Muscle of leg (tissue), 11 donors: ENCODE measurements around the gene PCDHGA4. TPM values are rescaled to one million over a fixed set of nuclear protein-coding genes. Genes with fewer than 3 reads are reported as not detected.
A peak's percentile ranks its signal among the peaks of the same experiment; 100 is the strongest.
"Not testable (repeated sequence)": the region's sequence is repeated elsewhere in the genome, so short reads cannot be mapped to it uniquely, and the experiment has no call there.

ENCODE experiments used
- DNase-seq: peaks from one replicate; pipeline ENCODE4 v3.0.0; 2013
- H3K27ac ChIP-seq: one replicate; pipeline ENCODE4 v1.5.1; 2013; ENCODE audit warnings: mild to moderate bottlenecking, low read length, control low read depth
- H3K27me3 ChIP-seq: one replicate; pipeline ENCODE4 v1.6.1; 2013; ENCODE audit warnings: low read length; ENCODE audit not compliant: control insufficient read depth, insufficient read depth
- H3K36me3 ChIP-seq: one replicate; pipeline ENCODE4 v1.6.1; 2013; ENCODE audit warnings: low read length; ENCODE audit not compliant: control insufficient read depth, insufficient read depth
- H3K4me1 ChIP-seq: one replicate; pipeline ENCODE4 v1.6.1; 2013; ENCODE audit warnings: low read length; ENCODE audit not compliant: control insufficient read depth, insufficient read depth
- H3K4me3 ChIP-seq: one replicate; pipeline ENCODE4 v1.5.1; 2013; ENCODE audit warnings: low read length, control low read depth
- H3K9me3 ChIP-seq: replicated peaks from 2 replicates; pipeline ENCODE4 v1.6.1; 2013; ENCODE audit warnings: low read depth, low read length; ENCODE audit not compliant: control insufficient read depth
- WGBS: methylation state at CpG from one replicate; pipeline ENCODE4 v1.1.5; 2013; ENCODE audit warnings: missing lambda C conversion rate; ENCODE audit not compliant: insufficient coverage; 5-methylcytosine and 5-hydroxymethylcytosine counted together
- polyA plus RNA-seq, 8 donors: library from polyadenylated mRNA; unstranded; fragments of 120-200 nt; gene quantifications; one replicate each; pipeline versions ENCODE4 v1.2.1 to v1.2.3, GENCODE V29; 2013; ENCODE audit warnings: inconsistent platforms in 1 of 8, low replicate concordance in 1 of 8; ENCODE audit not compliant: insufficient read length in 8 of 8, insufficient read depth in 1 of 8
- total RNA-seq: library from RNA; stranded (reverse); fragments of 120-200 nt; gene quantifications from one replicate; pipeline ENCODE4 v1.2.4, GENCODE V29; 2013

PCDHGA4 gene
- total and polyA plus RNA-seq, 9 donors, result 0.71 to 2.2 (median 1.4) TPM

DNA sequence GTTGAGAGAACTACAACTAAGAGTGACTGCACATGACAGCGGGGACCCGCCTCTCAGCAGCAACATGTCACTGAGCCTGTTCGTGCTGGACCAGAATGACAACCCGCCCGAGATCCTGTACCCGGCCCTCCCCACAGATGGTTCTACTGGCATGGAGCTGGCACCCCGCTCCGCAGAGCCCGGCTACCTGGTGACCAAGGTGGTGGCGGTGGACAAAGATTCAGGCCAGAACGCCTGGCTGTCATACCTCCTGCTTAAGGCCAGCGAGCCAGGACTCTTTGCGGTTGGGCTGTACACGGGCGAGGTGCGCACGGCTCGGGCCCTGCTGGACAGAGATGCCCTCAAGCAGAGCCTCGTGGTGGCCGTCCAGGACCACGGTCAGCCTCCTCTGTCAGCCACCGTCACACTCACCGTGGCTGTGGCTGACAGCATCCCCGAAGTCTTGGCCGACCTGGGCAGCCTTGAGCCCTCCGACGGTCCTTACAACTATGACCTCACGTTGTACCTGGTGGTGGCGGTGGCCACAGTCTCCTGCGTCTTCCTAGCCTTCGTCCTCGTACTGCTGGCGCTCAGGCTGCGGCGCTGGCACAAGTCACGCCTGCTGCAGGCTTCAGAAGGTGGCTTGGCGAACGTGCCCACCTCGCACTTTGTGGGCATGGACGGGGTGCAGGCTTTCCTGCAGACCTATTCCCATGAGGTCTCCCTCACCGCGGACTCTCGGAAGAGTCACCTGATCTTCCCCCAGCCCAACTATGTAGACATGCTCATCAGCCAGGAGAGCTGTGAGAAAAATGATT, 29.8 kb downstream of the PCDHGA4 start:
- peaks cover 7% of the 10 kb centered on the region for H3K27me3 ChIP-seq
- no peak for DNase-seq
- H3K4me3 ChIP-seq, result no peak overlapping the region
- 67% methylated on average over 38 of the region's 43 CpGs for WGBS
- H3K9me3 ChIP-seq, result peaks cover 79% of the 10 kb centered on the region
- H3K4me1 ChIP-seq, result no peaks in the 10 kb centered on the region
- H3K27ac ChIP-seq, result no peak overlapping the region
- H3K36me3 ChIP-seq, result no peaks in the 10 kb centered on the region

DNA sequence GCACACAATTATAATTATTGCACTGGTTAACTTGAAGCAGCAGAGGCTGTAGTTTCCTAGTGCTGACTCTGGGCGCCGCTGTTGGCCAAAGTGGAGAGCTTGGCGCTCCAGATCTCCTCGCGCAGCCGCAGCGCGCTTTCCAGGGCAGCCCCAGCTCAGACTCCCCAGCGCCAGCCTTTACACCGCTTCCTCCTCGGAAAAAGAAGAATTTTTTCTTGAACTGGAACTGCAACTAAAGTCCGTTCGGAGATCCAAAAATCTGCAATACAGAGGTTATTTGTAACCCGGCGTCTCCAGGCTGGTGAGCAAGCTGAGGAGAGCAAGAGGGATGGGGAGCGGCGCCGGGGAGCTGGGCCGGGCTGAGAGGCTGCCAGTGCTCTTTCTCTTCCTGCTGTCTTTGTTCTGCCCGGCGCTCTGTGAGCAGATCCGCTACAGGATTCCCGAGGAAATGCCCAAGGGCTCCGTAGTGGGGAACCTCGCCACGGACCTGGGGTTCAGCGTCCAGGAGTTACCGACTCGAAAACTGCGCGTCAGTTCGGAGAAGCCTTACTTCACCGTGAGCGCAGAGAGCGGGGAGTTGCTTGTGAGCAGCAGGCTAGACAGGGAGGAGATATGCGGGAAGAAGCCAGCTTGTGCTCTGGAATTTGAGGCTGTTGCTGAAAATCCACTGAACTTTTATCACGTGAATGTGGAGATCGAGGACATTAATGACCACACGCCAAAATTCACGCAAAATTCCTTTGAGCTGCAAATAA, 32.9 kb downstream of the PCDHGA4 start, which contains the start of gene PCDHGB4:
TSS of gene PCDHGB4 (plus strand) at position 142 of the 755 bp plus-strand sequence. CDS start at position 329, 187 bp downstream.
- H3K36me3 ChIP-seq, H3K4me1 ChIP-seq, H3K4me3 ChIP-seq, H3K27ac ChIP-seq: not testable (repeated sequence)
- WGBS, result 5% methylated on average over 11 of the region's 40 CpGs
- peak; percentile 10 for DNase-seq
- peaks cover 11% of the 10 kb centered on the region for H3K27me3 ChIP-seq
- peaks cover 83% of the 10 kb centered on the region for H3K9me3 ChIP-seq

DNA sequence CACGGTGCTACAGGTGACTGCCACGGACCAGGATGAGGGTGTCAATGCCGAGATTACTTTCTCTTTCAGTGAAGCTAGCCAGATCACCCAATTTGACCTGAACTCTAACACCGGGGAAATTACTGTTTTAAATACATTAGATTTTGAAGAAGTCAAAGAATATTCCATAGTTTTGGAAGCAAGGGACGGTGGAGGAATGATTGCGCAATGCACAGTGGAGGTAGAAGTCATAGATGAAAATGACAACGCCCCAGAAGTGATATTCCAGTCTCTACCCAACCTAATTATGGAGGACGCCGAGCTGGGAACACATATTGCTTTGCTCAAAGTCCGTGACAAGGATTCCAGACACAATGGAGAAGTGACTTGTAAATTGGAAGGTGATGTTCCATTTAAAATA, 33.8 kb downstream of the PCDHGA4 start:
- Histone ChIP-seq H3K36me3 (no peaks in the 10 kb centered on the region), H3K27me3 (peaks cover 14% of the 10 kb centered on the region), H3K4me1 (no peaks in the 10 kb centered on the region), H3K27ac (no peak overlapping the region), H3K4me3 (no peak overlapping the region), H3K9me3 (peaks cover 83% of the 10 kb centered on the region)
- 80% methylated on average over 3 of the region's 10 CpGs for WGBS
- no peak for DNase-seq

DNA sequence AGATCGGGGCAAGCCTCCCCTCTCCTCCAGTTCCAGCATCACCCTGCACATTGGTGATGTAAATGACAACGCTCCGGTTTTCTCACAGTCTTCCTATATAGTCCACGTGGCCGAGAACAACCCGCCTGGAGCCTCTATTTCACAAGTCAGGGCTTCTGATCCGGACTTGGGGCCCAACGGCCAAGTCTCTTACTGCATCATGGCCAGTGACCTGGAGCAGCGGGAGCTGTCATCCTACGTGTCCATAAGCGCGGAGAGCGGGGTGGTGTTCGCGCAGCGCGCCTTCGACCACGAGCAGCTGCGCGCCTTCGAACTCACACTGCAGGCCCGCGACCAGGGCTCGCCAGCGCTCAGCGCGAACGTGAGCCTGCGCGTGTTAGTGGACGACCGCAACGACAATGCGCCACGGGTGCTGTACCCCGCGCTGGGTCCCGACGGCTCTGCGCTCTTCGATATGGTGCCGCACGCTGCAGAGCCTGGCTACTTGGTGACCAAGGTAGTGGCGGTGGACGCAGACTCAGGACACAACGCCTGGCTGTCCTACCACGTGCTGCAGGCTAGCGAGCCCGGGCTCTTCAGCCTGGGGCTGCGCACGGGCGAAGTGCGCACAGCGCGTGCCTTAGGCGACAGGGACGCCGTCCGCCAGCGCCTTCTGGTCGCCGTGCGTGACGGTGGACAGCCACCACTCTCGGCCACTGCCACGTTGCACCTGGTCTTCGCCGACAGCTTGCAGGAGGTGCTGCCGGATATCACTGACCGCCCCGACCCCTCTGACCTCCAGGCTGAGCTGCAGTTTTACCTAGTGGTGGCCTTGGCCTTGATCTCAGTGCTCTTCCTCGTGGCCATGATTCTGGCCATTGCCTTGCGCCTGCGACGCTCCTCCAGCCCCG, 34.6 kb downstream of the PCDHGA4 start:
- WGBS, result 38% methylated on average over 75 of the region's 77 CpGs
- no peaks in the 10 kb centered on the region for H3K4me1 ChIP-seq
- DNase-seq, result no peak
- H3K27me3 ChIP-seq, result peaks cover 14% of the 10 kb centered on the region
- H3K27ac ChIP-seq, result no peak overlapping the region
- H3K36me3 ChIP-seq, result no peaks in the 10 kb centered on the region
- no peak overlapping the region for H3K4me3 ChIP-seq
- peaks cover 83% of the 10 kb centered on the region for H3K9me3 ChIP-seq

DNA sequence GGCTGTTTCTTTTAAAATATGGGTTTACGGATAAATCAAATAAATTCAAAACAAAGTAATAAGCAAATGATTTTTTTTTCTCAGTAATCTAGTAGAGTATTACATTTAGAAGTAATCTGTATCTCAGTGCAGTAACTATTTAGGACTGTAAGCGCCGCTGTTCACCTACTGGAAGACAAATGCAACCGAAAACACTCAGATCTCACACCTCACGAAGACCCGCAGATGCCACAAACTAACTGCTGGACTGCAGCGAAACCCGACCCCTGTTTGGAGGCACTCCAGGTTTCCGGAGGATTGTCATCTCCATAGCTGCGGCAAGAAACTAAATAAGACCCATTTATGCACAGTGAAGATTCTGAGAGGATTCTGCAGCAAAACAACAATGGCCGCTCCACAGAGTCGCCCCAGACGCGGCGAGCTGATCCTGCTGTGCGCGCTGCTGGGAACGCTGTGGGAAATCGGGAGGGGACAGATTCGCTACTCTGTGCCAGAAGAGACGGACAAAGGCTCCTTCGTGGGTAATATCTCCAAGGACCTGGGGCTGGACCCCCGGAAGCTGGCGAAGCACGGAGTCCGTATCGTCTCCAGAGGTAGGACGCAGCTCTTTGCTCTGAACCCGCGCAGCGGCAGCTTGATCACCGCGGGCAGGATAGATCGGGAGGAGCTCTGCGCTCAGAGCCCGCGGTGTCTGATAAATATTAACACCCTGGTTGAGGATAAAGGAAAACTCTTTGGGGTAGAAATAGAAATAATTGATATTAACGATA, 37.8 kb downstream of the PCDHGA4 start, which contains the start of gene PCDHGA8:
TSS of gene PCDHGA8 (plus strand) at position 205 of the 770 bp plus-strand sequence. CDS start at position 386, 181 bp downstream.
- Histone ChIP-seq H3K27ac (no peak within 1 kb of the TSS), H3K27me3 (peaks cover 14% of the 10 kb centered on the region), H3K4me1 (no peaks in the 10 kb centered on the region), H3K36me3 (no peaks in the 10 kb centered on the region), H3K4me3 (no peak within 1 kb of the TSS), H3K9me3 (peaks cover 75% of the 10 kb centered on the region)
- no peak for DNase-seq
- 22% methylated on average over 31 of the region's 38 CpGs for WGBS

DNA sequence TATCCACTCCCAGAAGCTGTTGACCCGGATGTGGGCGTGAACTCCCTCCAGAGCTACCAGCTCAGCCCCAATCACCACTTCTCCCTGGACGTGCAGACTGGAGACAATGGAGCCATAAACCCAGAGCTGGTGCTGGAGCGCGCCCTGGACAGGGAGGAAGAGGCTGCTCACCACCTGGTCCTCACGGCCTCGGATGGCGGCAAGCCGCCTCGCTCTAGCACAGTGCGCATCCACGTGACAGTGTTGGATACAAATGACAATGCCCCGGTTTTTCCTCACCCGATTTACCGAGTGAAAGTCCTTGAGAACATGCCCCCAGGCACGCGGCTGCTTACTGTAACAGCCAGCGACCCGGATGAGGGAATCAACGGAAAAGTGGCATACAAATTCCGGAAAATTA, 38.4 kb downstream of the PCDHGA4 start:
- Histone ChIP-seq H3K27ac (no peak overlapping the region), H3K9me3 (peaks cover 77% of the 10 kb centered on the region), H3K27me3 (peaks cover 16% of the 10 kb centered on the region), H3K36me3 (no peaks in the 10 kb centered on the region), H3K4me3 (no peak overlapping the region), H3K4me1 (no peaks in the 10 kb centered on the region)
- no peak for DNase-seq
- 59% methylated on average over 11 of the region's 21 CpGs for WGBS

DNA sequence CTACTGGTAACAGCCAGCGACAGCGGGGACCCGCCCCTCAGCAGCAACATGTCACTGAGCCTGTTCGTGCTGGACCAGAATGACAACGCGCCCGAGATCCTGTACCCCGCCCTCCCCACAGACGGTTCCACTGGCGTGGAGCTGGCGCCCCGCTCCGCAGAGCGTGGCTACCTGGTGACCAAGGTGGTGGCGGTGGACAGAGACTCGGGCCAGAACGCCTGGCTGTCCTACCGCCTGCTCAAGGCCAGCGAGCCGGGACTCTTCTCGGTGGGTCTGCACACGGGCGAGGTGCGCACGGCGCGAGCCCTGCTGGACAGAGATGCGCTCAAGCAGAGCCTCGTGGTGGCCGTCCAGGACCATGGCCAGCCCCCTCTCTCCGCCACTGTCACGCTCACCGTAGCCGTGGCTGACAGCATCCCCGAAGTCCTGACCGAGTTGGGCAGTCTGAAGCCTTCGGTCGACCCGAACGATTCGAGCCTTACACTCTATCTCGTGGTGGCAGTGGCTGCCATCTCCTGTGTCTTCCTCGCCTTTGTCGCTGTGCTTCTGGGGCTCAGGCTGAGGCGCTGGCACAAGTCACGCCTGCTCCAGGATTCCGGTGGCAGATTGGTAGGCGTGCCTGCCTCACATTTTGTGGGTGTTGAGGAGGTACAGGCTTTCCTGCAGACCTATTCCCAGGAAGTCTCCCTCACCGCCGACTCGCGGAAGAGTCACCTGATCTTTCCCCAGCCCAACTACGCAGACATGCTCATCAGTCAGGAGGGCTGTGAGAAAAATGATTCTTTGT, 39.8 kb downstream of the PCDHGA4 start:
- H3K4me1 ChIP-seq, DNase-seq, H3K36me3 ChIP-seq, H3K4me3 ChIP-seq, H3K27ac ChIP-seq: not testable (repeated sequence)
- 42% methylated on average over 25 of the region's 53 CpGs for WGBS
- peaks cover 76% of the 10 kb centered on the region for H3K9me3 ChIP-seq
- peaks cover 21% of the 10 kb centered on the region for H3K27me3 ChIP-seq

DNA sequence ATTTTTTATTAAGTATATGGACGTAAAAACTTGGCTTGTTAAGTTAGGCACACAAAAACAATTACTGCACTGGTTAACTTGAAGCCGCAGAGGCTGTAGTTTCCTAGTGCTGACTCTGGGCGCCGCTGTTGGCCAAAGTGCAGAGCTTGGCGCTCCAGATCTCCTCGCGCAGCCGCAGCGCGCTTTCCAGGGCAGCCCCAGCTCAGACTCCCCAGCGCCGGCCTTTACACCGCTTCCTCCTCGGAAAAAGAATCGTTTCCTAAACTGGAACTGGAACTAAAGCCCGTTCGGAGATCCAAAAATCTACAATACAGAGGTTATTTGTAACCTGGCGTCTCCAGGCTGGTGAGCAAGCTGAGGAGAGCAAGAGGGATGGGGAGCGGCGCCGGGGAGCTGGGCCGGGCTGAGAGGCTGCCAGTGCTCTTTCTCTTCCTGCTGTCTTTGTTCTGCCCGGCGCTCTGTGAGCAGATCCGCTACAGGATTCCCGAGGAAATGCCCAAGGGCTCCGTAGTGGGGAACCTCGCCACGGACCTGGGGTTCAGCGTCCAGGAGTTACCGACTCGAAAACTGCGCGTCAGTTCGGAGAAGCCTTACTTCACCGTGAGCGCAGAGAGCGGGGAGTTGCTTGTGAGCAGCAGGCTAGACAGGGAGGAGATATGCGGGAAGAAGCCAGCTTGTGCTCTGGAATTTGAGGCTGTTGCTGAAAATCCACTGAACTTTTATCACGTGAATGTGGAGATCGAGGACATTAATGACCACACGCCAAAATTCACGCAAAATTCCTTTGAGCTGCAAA, 43.1 kb downstream of the PCDHGA4 start, which contains the start of gene PCDHGB5:
TSS of gene PCDHGB5 (plus strand) at position 192 of the 796 bp plus-strand sequence. CDS start at position 373, 181 bp downstream.
- H3K4me1 ChIP-seq, H3K4me3 ChIP-seq: not testable (repeated sequence)

More for the DNA sequence above, 43.1 kb downstream of the PCDHGA4 start, which contains the start of gene PCDHGB5:
- H3K36me3 ChIP-seq, H3K27ac ChIP-seq, DNase-seq: not testable (repeated sequence)
- 2% methylated on average over 9 of the region's 43 CpGs for WGBS
- H3K27me3 ChIP-seq, result peaks cover 18% of the 10 kb centered on the region
- H3K9me3 ChIP-seq, result peaks cover 75% of the 10 kb centered on the region
